C1 segment of cervical spinal cord (tissue), 14 donors: ENCODE measurements around the gene SORL1.
A peak's percentile ranks its signal among the peaks of the same experiment; 100 is the strongest.

Experiments used
- DNase-seq, 14 donors: peaks; one replicate each; lab custom pipeline; 2025; lab: John Stamatoyannopoulos, UW

SORL1 gene

GRCh38 chr11:121655537-121656327, 203.6 kb downstream of the SORL1 start:
- peak; percentile 28 to 99 (median 90) for DNase-seq

- DNase-seq = peak in 5 of 14 donors; percentile 54 to 81 (median 61)
Measured at GRCh38 chr11:121656328-121657090, 204.4 kb downstream of the SORL1 start.

- no peak for DNase-seq
Measured at GRCh38 chr11:121657146-121657545, 205.0 kb downstream of the SORL1 start.

- DNase-seq = no peak
Measured at GRCh38 chr11:121659811-121660210, 207.7 kb downstream of the SORL1 start.

GRCh38 chr11:121661880-121662486, 209.9 kb downstream of the SORL1 start:
- peak in 1 of 14 donors; percentile 22 for DNase-seq

GRCh38 chr11:121664144-121664543, 212.0 kb downstream of the SORL1 start:
- DNase-seq = no peak

- DNase-seq = peak in 2 of 14 donors; percentile 26 to 96
Measured at GRCh38 chr11:121665206-121665838, 213.2 kb downstream of the SORL1 start.

GRCh38 chr11:121667836-121668235, 215.7 kb downstream of the SORL1 start:
- DNase-seq = no peak

GRCh38 chr11:121669422-121669821, 217.3 kb downstream of the SORL1 start:
- no peak for DNase-seq

- DNase-seq = no peak
Measured at GRCh38 chr11:121670266-121670665, 218.2 kb downstream of the SORL1 start.

- peak in 1 of 14 donors; percentile 69 for DNase-seq
Measured at GRCh38 chr11:121670805-121671282, 218.7 kb downstream of the SORL1 start.

GRCh38 chr11:121671283-121672168, 219.4 kb downstream of the SORL1 start:
- DNase-seq = peak in 6 of 14 donors; percentile 39 to 69 (median 58)

GRCh38 chr11:121672630-121673487, 220.7 kb downstream of the SORL1 start:
- DNase-seq = no peak

- DNase-seq = no peak
Measured at GRCh38 chr11:121681550-121682268, 229.6 kb downstream of the SORL1 start.
